ENCODE results near the gene RASSF7.

The RASSF7 gene

DNA sequence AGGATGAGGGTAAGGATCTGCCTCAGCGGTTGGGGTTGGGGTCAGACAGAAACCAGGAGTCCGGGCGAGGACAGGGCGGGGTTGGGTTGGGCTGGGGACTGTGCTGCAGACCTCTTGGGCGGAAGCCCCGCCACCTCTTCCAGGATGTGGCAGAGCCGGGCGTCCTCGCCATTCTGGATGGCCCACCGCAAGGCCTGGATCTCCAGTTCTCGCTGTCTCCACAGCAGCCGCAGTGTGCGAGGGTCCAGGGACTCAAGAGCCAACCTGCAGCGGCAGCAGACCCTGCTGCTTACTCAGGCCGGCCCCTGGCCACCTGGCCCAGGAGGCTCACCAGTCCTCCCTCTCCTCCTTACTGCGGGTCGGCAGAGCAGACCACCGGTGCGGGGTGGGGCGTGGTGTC is 2.3 kb upstream of the RASSF7 start:
- TF ChIP-seq POU2F2 (IDR thresholded peaks at IDR 0.05; ENCODE audit: low read depth, low read length) (no peak), TAF1 (IDR thresholded peaks at IDR 0.05; ENCODE audit: low read depth, low read length) (no peak), POLR2AphosphoS5 (IDR thresholded peaks at IDR 0.05; ENCODE audit: low read depth, low read length) (no peak), POLR2A (IDR thresholded peaks at IDR 0.05; ENCODE audit: low read depth, low read length) (no peak), PAX5 (IDR thresholded peaks at IDR 0.05; ENCODE audit: insufficient read depth, low read length, severe bottlenecking) (no peak), SPI1 (IDR thresholded peaks at IDR 0.05; ENCODE audit: low read depth, low read length) (no peak)
- FAIRE-seq, result no peak

DNA sequence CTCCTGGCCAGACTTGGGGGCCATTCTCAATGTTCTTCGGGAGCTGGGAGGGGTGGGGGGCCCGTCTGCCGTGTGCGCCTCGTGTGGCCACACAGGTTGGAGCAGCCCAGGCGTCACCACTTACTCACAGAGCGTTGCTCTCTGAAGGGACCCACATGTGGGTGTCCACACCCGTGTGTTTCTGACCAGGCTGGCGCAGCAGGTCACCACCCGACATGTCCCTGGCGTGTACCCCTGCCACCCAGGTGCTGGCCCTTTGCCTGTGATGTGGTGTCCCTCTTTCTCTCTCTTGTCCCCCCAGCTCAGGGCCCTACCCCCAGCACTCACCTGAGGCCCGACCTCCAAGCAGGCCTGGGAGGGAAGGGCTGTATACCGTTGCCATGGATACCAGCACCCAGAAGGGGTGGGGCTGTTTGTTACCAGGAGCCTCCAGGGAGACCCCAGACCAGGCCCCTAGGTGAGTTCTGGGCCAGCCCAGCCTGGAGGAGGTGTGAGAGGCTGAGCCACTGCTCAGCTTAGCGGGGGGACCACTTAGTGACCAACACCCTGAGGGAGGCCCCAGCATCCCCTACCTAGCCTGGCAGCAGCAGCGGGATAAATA is 1.6 kb upstream of the RASSF7 start:
- DNase-seq (ENCODE audit: insufficient read length, low spot score) (no peak), FAIRE-seq (no peak)
- TF ChIP-seq TAF1 (IDR thresholded peaks at IDR 0.05; ENCODE audit: low read depth, low read length), result no peak
- no peak for TF ChIP-seq POU2F2 (IDR thresholded peaks at IDR 0.05; ENCODE audit: low read depth, low read length)
- TF ChIP-seq SPI1 (IDR thresholded peaks at IDR 0.05; ENCODE audit: low read depth, low read length), result no peak
- no peak for TF ChIP-seq PAX5 (IDR thresholded peaks at IDR 0.05; ENCODE audit: insufficient read depth, low read length, severe bottlenecking)
- no peak for TF ChIP-seq POLR2AphosphoS5 (IDR thresholded peaks at IDR 0.05; ENCODE audit: low read depth, low read length)
- no peak for TF ChIP-seq POLR2A (IDR thresholded peaks at IDR 0.05; ENCODE audit: low read depth, low read length)

More for the DNA sequence above, 2.3 kb upstream of the RASSF7 start:
- DNase-seq (ENCODE audit: insufficient read length, low spot score), result no peak

DNA sequence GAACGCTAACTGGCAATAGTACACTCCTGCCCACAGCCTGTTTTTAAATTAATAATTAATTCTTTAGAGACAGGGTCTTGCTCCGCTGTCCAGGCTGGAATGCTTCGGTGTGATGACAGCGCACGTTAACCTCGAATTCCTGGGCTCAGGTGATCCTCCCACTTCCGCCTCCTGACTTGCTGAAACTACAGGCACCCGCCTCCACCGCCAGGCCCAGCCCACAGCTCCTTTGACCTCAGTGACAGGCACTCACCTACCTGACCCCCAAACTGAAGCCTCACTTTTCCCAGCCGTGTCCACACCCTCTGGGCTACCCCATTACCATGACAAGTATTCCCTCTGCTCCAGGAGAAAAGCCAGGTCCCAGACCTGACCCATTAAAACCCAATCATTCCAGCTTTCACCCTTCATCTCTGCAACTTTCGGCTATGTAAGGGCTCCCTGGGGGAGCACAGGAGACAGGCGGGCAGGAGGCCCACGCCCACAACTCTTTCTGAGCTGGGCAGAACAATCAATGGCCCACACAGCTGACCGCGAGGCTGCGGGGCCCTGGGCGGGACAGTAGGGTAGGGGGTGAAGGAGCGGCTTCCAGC is 962 bp upstream of the RASSF7 start:
- no peak for DNase-seq (ENCODE audit: insufficient read length, low spot score)
- no peak for FAIRE-seq
- no peak for TF ChIP-seq POLR2AphosphoS5 (IDR thresholded peaks at IDR 0.05; ENCODE audit: low read depth, low read length)
- TF ChIP-seq PAX5 (IDR thresholded peaks at IDR 0.05; ENCODE audit: insufficient read depth, low read length, severe bottlenecking), result no peak

DNA sequence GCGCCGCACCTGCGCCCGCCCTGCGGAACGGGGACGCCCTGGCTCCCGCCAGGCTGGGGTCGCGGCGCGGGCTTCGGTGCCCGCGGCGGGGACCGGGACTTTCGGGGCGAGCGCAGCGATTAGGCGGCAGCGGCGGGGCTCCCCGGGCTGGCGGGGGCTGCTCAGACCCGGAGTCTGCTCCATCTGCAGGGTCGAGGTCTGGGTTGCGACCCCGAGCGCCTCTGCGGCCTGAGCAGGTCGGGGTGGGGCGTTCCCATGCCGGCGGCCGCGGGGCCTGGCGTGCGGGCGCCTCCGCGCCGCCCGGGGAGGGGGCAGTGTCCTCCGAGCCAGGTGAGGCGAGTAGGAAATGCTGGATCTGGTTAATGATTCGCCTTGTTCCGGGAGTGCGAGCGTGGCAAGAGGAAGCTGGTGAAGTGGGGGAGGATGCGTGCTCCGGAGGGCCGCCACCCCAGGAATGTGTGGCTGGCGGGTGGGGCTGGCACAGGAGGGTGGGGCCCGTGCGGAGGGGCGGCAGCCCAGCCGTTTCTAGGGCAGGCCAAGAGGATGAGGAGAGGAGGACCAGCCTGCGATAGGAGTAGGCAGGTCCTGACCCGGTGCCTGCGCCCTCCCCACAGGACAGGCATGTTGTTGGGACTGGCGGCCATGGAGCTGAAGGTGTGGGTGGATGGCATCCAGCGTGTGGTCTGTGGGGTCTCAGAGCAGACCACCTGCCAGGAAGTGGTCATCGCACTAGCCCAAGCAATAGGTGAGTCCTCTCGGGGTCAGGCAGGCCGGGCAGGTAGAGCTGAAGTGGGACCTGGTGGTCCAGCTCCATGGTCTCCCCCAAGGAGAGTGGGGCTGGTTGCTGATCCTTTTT is 606 bp downstream of the RASSF7 start:
- FAIRE-seq, result peak; percentile 57
- TF ChIP-seq SPI1 (IDR thresholded peaks at IDR 0.05; ENCODE audit: low read depth, low read length) (no peak), TAF1 (IDR thresholded peaks at IDR 0.05; ENCODE audit: low read depth, low read length) (no peak), POU2F2 (IDR thresholded peaks at IDR 0.05; ENCODE audit: low read depth, low read length) (no peak), POLR2A (IDR thresholded peaks at IDR 0.05; ENCODE audit: low read depth, low read length) (no peak), PAX5 (IDR thresholded peaks at IDR 0.05; ENCODE audit: insufficient read depth, low read length, severe bottlenecking) (no peak), POLR2AphosphoS5 (IDR thresholded peaks at IDR 0.05; ENCODE audit: low read depth, low read length) (no peak)
- no peak for DNase-seq (ENCODE audit: insufficient read length, low spot score)

DNA sequence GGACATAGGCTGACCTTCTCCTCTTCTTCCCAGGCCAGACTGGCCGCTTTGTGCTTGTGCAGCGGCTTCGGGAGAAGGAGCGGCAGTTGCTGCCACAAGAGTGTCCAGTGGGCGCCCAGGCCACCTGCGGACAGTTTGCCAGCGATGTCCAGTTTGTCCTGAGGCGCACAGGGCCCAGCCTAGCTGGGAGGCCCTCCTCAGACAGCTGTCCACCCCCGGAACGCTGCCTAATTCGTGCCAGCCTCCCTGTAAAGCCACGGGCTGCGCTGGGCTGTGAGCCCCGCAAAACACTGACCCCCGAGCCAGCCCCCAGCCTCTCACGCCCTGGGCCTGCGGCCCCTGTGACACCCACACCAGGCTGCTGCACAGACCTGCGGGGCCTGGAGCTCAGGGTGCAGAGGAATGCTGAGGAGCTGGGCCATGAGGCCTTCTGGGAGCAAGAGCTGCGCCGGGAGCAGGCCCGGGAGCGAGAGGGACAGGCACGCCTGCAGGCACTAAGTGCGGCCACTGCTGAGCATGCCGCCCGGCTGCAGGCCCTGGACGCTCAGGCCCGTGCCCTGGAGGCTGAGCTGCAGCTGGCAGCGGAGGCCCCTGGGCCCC is 1.4 kb downstream of the RASSF7 start:
- FAIRE-seq, result no peak
- TF ChIP-seq POU2F2 (IDR thresholded peaks at IDR 0.05; ENCODE audit: low read depth, low read length) (no peak), PAX5 (IDR thresholded peaks at IDR 0.05; ENCODE audit: insufficient read depth, low read length, severe bottlenecking) (no peak), TAF1 (IDR thresholded peaks at IDR 0.05; ENCODE audit: low read depth, low read length) (no peak), POLR2AphosphoS5 (IDR thresholded peaks at IDR 0.05; ENCODE audit: low read depth, low read length) (no peak), SPI1 (IDR thresholded peaks at IDR 0.05; ENCODE audit: low read depth, low read length) (no peak), POLR2A (IDR thresholded peaks at IDR 0.05; ENCODE audit: low read depth, low read length) (no peak)
- no peak for DNase-seq (ENCODE audit: insufficient read length, low spot score)

DNA sequence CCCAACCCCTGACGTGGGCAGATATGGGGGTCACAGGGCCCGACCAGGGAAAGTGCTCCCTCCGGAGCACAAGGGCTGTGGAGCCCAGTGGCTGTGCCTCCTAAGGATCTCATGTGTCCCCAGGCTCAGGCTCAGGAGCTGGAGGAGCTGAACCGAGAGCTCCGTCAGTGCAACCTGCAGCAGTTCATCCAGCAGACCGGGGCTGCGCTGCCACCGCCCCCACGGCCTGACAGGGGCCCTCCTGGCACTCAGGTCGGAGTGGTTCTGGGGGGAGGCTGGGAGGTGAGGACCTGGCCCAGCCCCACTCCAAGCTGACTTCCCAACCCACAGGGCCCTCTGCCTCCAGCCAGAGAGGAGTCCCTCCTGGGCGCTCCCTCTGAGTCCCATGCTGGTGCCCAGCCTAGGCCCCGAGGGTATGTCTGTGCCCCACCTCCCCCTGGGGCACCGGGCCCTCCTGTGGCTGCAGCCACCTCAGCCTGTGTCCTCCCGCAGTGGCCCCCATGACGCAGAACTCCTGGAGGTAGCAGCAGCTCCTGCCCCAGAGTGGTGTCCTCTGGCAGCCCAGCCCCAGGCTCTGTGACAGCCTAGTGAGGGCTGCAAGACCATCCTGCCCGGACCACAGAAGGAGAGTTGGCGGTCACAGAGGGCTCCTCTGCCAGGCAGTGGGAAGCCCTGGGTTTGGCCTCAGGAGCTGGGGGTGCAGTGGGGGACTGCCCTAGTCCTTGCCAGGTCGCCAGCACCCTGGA is 2.5 kb downstream of the RASSF7 start:
- TF ChIP-seq POU2F2 (IDR thresholded peaks at IDR 0.05; ENCODE audit: low read depth, low read length) (no peak), POLR2A (IDR thresholded peaks at IDR 0.05; ENCODE audit: low read depth, low read length) (no peak), TAF1 (IDR thresholded peaks at IDR 0.05; ENCODE audit: low read depth, low read length) (no peak), PAX5 (IDR thresholded peaks at IDR 0.05; ENCODE audit: insufficient read depth, low read length, severe bottlenecking) (no peak), SPI1 (IDR thresholded peaks at IDR 0.05; ENCODE audit: low read depth, low read length) (no peak), POLR2AphosphoS5 (IDR thresholded peaks at IDR 0.05; ENCODE audit: low read depth, low read length) (no peak)
- no peak for DNase-seq (ENCODE audit: insufficient read length, low spot score)

DNA sequence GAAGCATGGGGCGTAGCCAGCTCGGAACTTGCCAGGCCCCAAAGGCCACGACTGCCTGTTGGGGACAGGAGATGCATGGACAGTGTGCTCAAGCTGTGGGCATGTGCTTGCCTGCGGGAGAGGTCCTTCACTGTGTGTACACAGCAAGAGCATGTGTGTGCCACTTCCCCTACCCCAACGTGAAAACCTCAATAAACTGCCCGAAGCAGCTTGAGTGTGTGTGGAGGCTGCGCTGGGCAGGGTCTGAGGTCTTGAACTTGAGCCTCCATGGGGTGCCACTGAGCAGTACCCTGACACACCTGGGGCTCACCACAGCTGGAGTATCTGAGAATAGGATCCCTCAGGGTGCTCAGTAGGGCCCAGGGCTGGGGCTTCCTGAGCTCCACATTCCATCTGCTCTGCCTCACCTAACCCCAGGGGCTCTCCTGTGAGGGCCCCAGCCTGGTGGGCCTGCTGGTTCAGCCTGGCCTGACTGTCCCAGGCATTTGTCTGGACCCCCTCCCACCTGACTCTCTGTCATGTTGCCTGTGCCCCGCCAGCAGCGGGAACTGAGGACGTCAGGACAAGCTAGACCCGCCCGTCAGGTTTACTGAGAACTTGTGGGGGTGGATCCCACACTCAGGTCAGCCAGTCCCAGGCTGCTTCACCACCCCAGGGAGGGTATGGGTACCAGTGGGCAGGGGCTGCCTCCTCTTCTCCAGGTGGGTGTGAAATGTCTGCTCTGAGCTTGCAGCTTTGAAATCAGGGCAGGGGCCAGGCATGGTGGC is 3.2 kb downstream of the RASSF7 start:
- FAIRE-seq (no peak), DNase-seq (ENCODE audit: insufficient read length, low spot score) (no peak)
- no peak for TF ChIP-seq POLR2AphosphoS5 (IDR thresholded peaks at IDR 0.05; ENCODE audit: low read depth, low read length)
- no peak for TF ChIP-seq TAF1 (IDR thresholded peaks at IDR 0.05; ENCODE audit: low read depth, low read length)
- no peak for TF ChIP-seq POU2F2 (IDR thresholded peaks at IDR 0.05; ENCODE audit: low read depth, low read length)
- TF ChIP-seq SPI1 (IDR thresholded peaks at IDR 0.05; ENCODE audit: low read depth, low read length), result no peak

More for the DNA sequence above, 2.5 kb downstream of the RASSF7 start:
- FAIRE-seq, result no peak

DNA sequence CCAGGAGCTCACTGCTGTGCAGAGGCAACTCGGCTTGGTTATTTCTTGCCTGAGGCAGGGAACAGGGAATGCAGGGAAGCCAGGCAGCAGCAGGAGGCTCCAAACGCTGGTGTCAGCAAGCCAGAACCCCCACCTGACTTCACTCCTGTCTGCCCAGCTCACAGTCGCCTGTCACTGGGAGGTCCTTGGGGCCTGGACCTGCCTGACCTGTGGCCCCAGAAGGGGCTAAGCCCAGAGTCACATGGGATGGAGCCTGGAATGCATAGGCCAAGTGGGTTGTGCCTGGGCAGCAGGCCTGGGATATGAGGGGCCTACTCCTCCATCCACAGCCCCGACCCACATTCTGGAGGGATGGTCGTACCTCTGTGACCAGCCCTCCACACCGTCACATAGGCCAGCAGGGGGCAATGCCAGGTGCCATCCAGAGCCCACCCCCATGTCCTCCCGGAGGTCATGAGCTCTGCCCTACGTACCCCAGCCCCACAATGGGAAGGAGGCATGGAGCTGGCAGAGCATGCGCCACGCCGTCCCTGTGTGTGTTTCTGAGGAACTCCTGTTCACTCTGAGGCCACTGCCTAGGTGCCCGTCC is 5.2 kb downstream of the RASSF7 start:
- TF ChIP-seq PAX5 (IDR thresholded peaks at IDR 0.05; ENCODE audit: insufficient read depth, low read length, severe bottlenecking) (no peak), POU2F2 (IDR thresholded peaks at IDR 0.05; ENCODE audit: low read depth, low read length) (no peak), SPI1 (IDR thresholded peaks at IDR 0.05; ENCODE audit: low read depth, low read length) (no peak), POLR2A (IDR thresholded peaks at IDR 0.05; ENCODE audit: low read depth, low read length) (no peak), POLR2AphosphoS5 (IDR thresholded peaks at IDR 0.05; ENCODE audit: low read depth, low read length) (no peak), TAF1 (IDR thresholded peaks at IDR 0.05; ENCODE audit: low read depth, low read length) (no peak)
- FAIRE-seq, result no peak
- no peak for DNase-seq (ENCODE audit: insufficient read length, low spot score)

All from GM12891 (cell line).